NCI-H69 (cell line): Measurements from ENCODE around the gene FBXW7.

Experiments
- DNase-seq: peaks from one replicate; lab custom pipeline; 2025; lab: John Stamatoyannopoulos, UW

FBXW7 gene

GRCh38 chr4:152328582-152328981, 207.3 kb downstream of the FBXW7 start:
- DNase-seq, result peak; percentile 5

- DNase-seq, result no peak
Measured at GRCh38 chr4:152327606-152328453, 208.1 kb downstream of the FBXW7 start.

- peak; percentile 7 for DNase-seq
Measured at GRCh38 chr4:152325831-152326230, 210.1 kb downstream of the FBXW7 start.

GRCh38 chr4:152323221-152323620, 212.7 kb downstream of the FBXW7 start:
- DNase-seq, result no peak

- DNase-seq, result no peak
Measured at GRCh38 chr4:152322656-152323055, 213.2 kb downstream of the FBXW7 start.

GRCh38 chr4:152321923-152322322, 214.0 kb downstream of the FBXW7 start:
- DNase-seq, result no peak

- DNase-seq, result no peak
Measured at GRCh38 chr4:152321398-152321797, 214.5 kb downstream of the FBXW7 start.

- DNase-seq, result peak; percentile 4
Measured at GRCh38 chr4:152316969-152317368, 218.9 kb downstream of the FBXW7 start.

- no peak for DNase-seq
Measured at GRCh38 chr4:152310257-152310656, 225.6 kb downstream of the FBXW7 start.

GRCh38 chr4:152309418-152309817, 226.5 kb downstream of the FBXW7 start:
- peak; percentile 70 for DNase-seq

- DNase-seq, result peak; percentile 78
Measured at GRCh38 chr4:152308951-152309350, 226.9 kb downstream of the FBXW7 start.

GRCh38 chr4:152307669-152308068, 228.2 kb downstream of the FBXW7 start:
- no peak for DNase-seq

- DNase-seq, result no peak
Measured at GRCh38 chr4:152306541-152306940, 229.4 kb downstream of the FBXW7 start.

GRCh38 chr4:152304220-152304619, 231.7 kb downstream of the FBXW7 start:
- no peak for DNase-seq

- DNase-seq, result no peak
Measured at GRCh38 chr4:152301381-152301780, 234.5 kb downstream of the FBXW7 start.

- no peak for DNase-seq
Measured at GRCh38 chr4:152299553-152299952, 236.3 kb downstream of the FBXW7 start.

- DNase-seq, result no peak
Measured at GRCh38 chr4:152296386-152296785, 239.5 kb downstream of the FBXW7 start.

- no peak for DNase-seq
Measured at GRCh38 chr4:152294765-152295164, 241.1 kb downstream of the FBXW7 start.

- DNase-seq, result no peak
Measured at GRCh38 chr4:152294331-152294730, 241.6 kb downstream of the FBXW7 start.

- no peak for DNase-seq
Measured at GRCh38 chr4:152293527-152293926, 242.4 kb downstream of the FBXW7 start.

- no peak for DNase-seq
Measured at GRCh38 chr4:152290366-152290921, 245.4 kb downstream of the FBXW7 start.

GRCh38 chr4:152289941-152290340, 246.0 kb downstream of the FBXW7 start:
- DNase-seq, result no peak

GRCh38 chr4:152289541-152289940, 246.4 kb downstream of the FBXW7 start:
- no peak for DNase-seq
